GM12872 (cell line): ENCODE measurements around the gene SGCA.

Source experiments
- CTCF ChIP-seq: IDR thresholded peaks from 3 replicates; pipeline ENCODE4 v1.5.1; 2011; ENCODE audit warnings: low read depth, mild to moderate bottlenecking, low read length, moderate library complexity; ENCODE audit not compliant: insufficient read depth

SGCA gene

GRCh38 chr17:50147841-50148225 lies 18.0 kb upstream of the SGCA start:
- TF ChIP-seq CTCF = no peak

- TF ChIP-seq CTCF = no peak
These were observed 17.3 kb upstream of the SGCA start for GRCh38 chr17:50148226-50149090.

GRCh38 chr17:50149091-50149416 lies 16.8 kb upstream of the SGCA start:
- no peak for TF ChIP-seq CTCF

- TF ChIP-seq CTCF = peak; percentile 28; the same call in 1 of the 3 replicates
These were observed 16.1 kb upstream of the SGCA start for GRCh38 chr17:50149417-50150353.

- no peak for TF ChIP-seq CTCF
These were observed 15.3 kb upstream of the SGCA start, which contains the start of gene PPP1R9B for GRCh38 chr17:50150354-50151040. TSS of gene PPP1R9B (minus strand) at chr17:50150677. CDS start at chr17:50150513, 164 bp downstream.

GRCh38 chr17:50151041-50151936 lies 14.5 kb upstream of the SGCA start:
- peak; percentile 74 for TF ChIP-seq CTCF
